Fibroblast of the aortic adventitia (primary cell): ENCODE data around the gene ARHGAP42. TPM values are rescaled to one million over a fixed set of nuclear protein-coding genes. Genes with fewer than 3 reads are reported as not detected.

ENCODE experiments used
- DNase-seq: peaks from one replicate; pipeline ENCODE4 v3.0.0-alpha.2; 2010; ENCODE audit warnings: low read depth
- H3K4me3 ChIP-seq: 2 replicates; pipeline ENCODE4 v1.5.1; 2011; ENCODE audit warnings: low read depth, mild to moderate bottlenecking, control low read depth, low read length, moderate library complexity
- CTCF ChIP-seq: IDR thresholded peaks from 2 replicates; pipeline ENCODE4 v1.5.1; 2011; ENCODE audit warnings: mild to moderate bottlenecking, low read length, control low read depth, inconsistent platforms; ENCODE audit not compliant: insufficient read depth
- total RNA-seq: library from RNA; depleted of rRNA; stranded (reverse); fragments of >200 nt; gene quantifications from 2 replicates; pipeline ENCODE4 v1.2.3, GENCODE V29; 2012; ENCODE audit warnings: low replicate concordance

The ARHGAP42 gene
- total RNA-seq, 1 donor, result 12.6 TPM

GRCh38 chr11:100757646-100758045 is 70.6 kb downstream of the ARHGAP42 start:
- TF ChIP-seq CTCF, result no peak
- no peak overlapping the region for H3K4me3 ChIP-seq
- no peak for DNase-seq

GRCh38 chr11:100759106-100759505 is 72.0 kb downstream of the ARHGAP42 start:
- H3K4me3 ChIP-seq, result no peak overlapping the region
- TF ChIP-seq CTCF, result no peak
- DNase-seq, result no peak

GRCh38 chr11:100759856-100760255 is 72.8 kb downstream of the ARHGAP42 start:
- TF ChIP-seq CTCF, result no peak
- no peak for DNase-seq
- H3K4me3 ChIP-seq, result no peak overlapping the region

GRCh38 chr11:100760744-100761143 is 73.7 kb downstream of the ARHGAP42 start:
- no peak for DNase-seq
- no peak for TF ChIP-seq CTCF

GRCh38 chr11:100761841-100762240 is 74.8 kb downstream of the ARHGAP42 start:
- no peak for DNase-seq
- TF ChIP-seq CTCF, result no peak
- no peak overlapping the region for H3K4me3 ChIP-seq

More at GRCh38 chr11:100760744-100761143, 73.7 kb downstream of the ARHGAP42 start:
- no peak overlapping the region for H3K4me3 ChIP-seq

- DNase-seq, result no peak
- no peak for TF ChIP-seq CTCF
- no peak overlapping the region for H3K4me3 ChIP-seq
Measured at GRCh38 chr11:100766764-100767163, 79.7 kb downstream of the ARHGAP42 start.

GRCh38 chr11:100769165-100769564 is 82.1 kb downstream of the ARHGAP42 start:
- H3K4me3 ChIP-seq, result no peak overlapping the region
- DNase-seq, result no peak
- TF ChIP-seq CTCF, result no peak
